Smooth muscle cell of trachea (primary cell): Measurements from ENCODE around the gene CCDC179. TPM values are rescaled to one million over a fixed set of nuclear protein-coding genes. Genes with fewer than 3 reads are reported as not detected.

Source experiments
- total RNA-seq: library from RNA; depleted of rRNA; stranded (reverse); fragments of >200 nt; gene quantifications from 2 replicates; pipeline ENCODE4 v1.2.1, GENCODE V29; 2014

Gene CCDC179
- total RNA-seq = not detected in 2 replicates

GRCh38 chr11:22860241-22860640, at the start of gene CCDC179:
TSS of gene CCDC179 (minus strand) at chr11:22860474. CDS start at chr11:22860421, 53 bp downstream.

DNA sequence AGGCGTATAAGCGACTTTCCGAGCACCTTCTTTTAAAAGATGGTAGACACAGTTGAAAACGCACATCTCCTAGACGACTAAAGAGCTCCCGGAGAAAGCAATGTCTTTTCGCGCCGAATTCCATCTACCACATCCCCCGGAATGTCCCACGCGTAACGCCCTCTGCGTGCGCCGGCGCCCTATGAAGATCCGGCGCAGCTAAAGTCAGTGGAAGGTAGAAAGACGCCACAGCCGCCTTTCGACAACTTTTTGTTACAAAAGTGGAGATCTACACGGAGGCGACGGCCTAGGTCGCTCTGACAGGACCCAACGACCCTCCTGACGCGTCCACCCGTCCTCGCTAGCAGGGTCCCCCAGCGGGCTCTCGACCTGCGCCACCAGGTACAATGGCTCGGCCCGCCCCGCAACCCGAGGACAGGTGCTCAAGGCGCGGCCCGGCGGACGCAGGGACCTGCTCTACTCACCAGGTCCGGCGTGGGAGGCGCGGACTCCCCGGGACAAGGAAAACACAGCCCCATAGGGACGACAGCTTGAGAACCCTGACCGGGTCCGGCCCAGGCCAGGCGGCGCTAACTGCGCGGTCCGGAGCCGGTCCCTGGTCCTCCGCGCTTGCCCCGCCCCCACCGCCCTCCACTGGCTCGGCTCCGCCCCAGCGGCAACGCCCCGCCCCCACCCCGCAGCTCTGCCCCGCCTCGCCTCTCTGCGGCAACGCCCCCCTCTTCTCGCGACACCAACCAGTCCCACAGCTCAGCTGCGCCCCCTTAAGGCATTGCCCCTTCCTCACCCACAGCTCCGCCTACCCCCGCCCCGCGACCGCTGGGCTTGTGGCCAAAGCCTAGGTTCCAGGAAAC, 30.8 kb downstream of the CCDC179 start, which contains the start of gene SVIP:
Gene SVIP (minus strand): TSS at position 571 of the 851 bp plus-strand sequence. CDS start 53 bp downstream, at position 518.

Other genes starting within 250 kb of the CCDC179 start
- 11.1 and 11.2 TPM in 2 replicates for gene FANCF, start 234.7 kb downstream of the CCDC179 start, total RNA-seq
- gene GAS2, start 193.9 kb downstream of the CCDC179 start, total RNA-seq = 0.17 and 1.3 TPM in 2 replicates
- gene SVIP, start 30.7 kb downstream of the CCDC179 start, total RNA-seq = 1.8 and 5.1 TPM in 2 replicates